ENCODE measurements around the gene DBNDD1. TPM values are rescaled to one million over a fixed set of nuclear protein-coding genes. Genes with fewer than 3 reads are reported as not detected.
"Not testable (repeated sequence)": the region's sequence is repeated elsewhere in the genome, so short reads cannot be mapped to it uniquely, and the experiment has no call there.

DBNDD1 gene
- total RNA-seq, 4 donors from 2014 or later = 2.1 to 14.3 (median 5.1) TPM

DNA sequence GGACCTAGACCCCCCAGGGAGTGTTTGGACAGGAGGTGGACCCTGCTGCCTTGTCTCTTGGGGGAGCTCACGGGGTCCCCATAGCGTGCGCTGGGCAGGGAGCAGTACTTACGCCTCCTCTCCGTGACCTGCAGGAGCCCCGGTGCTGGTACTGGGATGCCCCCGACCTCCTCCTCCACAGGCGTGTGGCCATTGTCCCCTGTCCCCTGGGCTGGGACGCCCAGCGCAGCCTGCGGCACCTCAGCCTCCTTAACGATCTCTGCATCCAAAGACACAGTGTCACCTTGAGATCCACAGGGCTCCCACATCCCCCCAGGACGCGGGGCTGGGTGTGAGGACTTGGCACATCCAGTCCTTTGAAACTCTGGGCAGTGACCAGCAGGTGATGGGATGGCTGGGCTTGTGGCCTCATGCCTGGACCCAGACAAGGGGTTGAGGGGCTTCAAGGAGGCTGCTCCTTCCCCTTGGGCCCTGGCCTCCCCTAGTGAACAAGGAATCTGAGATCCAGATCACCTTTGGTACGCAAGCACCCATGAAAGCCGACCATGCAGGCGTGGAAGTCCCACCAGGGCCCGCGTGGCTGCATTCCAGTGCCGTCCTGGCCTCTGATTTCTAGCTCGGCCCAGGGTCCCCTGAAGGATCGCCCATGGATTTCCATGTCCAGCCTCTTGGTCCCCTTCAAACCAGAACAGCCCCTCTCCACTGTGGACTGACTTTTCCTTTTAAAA lies 9.9 kb downstream of the DBNDD1 start:
- no peak overlapping the region for H3K4me3 ChIP-seq
- WGBS = 87% methylated on average over 18 of the region's 22 CpGs
- no peaks in the 10 kb centered on the region for H3K27me3 ChIP-seq
- no peak overlapping the region for H3K27ac ChIP-seq (replicated peaks in 1 of 4)
- H3K36me3 ChIP-seq = peaks cover 0 to 7% (median 2%) of the 10 kb centered on the region in 4 donors
- TF ChIP-seq EP300 (IDR thresholded peaks at IDR 0.05) (no peak), CTCF (IDR thresholded peaks at IDR 0.05) (no peak), POLR2A (IDR thresholded peaks at IDR 0.05; ENCODE audit: low read depth) (no peak), POLR2AphosphoS5 (IDR thresholded peaks at IDR 0.05) (no peak)
- no peaks in the 10 kb centered on the region for H3K4me1 ChIP-seq
- H3K9me3 ChIP-seq = no peaks in the 10 kb centered on the region
- intact Hi-C loops (cut with DNase I) = no loop called here
- no peak for DNase-seq (ENCODE audit: extremely low spot score)

DNA sequence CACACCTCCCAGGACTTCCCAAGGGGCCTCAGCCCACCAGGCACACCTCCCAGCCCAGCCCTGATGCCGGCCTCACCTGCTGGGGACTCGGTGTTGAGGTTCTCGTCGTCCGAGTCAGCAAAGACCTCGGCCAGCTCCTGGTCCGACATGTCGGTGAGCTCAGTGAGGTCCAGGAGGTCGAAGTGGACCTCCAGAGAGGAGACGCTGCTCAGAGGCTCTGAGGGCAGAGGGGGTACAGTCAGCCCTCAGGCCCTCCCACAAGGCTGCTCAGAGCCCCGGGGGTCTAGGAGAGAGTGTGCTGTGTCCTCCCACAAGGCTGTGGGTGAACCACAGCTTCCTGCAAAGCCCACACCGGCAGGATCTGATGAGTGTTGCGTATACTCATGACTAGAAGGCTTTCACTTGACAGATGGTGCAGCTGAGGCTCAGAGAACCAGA lies 10.5 kb downstream of the DBNDD1 start:
- H3K36me3 ChIP-seq = peaks cover 0 to 7% (median 2%) of the 10 kb centered on the region in 4 donors
- H3K4me3 ChIP-seq = no peak overlapping the region
- 52% methylated on average over 6 of the region's 13 CpGs for WGBS
- no peaks in the 10 kb centered on the region for H3K4me1 ChIP-seq
- H3K27me3 ChIP-seq = no peaks in the 10 kb centered on the region
- H3K27ac ChIP-seq (replicated peaks in 1 of 4) = no peak overlapping the region
- intact Hi-C loops (cut with DNase I) = no loop called here
- H3K9me3 ChIP-seq = no peaks in the 10 kb centered on the region
- no peak for DNase-seq (ENCODE audit: extremely low spot score)
- TF ChIP-seq POLR2AphosphoS5 (IDR thresholded peaks at IDR 0.05) (no peak), POLR2A (IDR thresholded peaks at IDR 0.05; ENCODE audit: low read depth) (no peak), CTCF (IDR thresholded peaks at IDR 0.05) (no peak), EP300 (IDR thresholded peaks at IDR 0.05) (no peak)

- 82% methylated on average over 10 of the region's 13 CpGs for WGBS
- H3K4me3 ChIP-seq; H3K9me3 ChIP-seq; H3K27me3 ChIP-seq; H3K27ac ChIP-seq (replicated peaks in 1 of 4); H3K36me3 ChIP-seq; intact Hi-C loops (cut with DNase I); DNase-seq (ENCODE audit: extremely low spot score); H3K4me1 ChIP-seq: not testable (repeated sequence)
Measured at GRCh38 chr16:90007635-90008234, 11.5 kb downstream of the DBNDD1 start.

- H3K4me1 ChIP-seq = no peaks in the 10 kb centered on the region
- H3K9me3 ChIP-seq = no peaks in the 10 kb centered on the region
- no peaks in the 10 kb centered on the region for H3K27me3 ChIP-seq
- TF ChIP-seq EP300 (IDR thresholded peaks at IDR 0.05) (no peak), CTCF (IDR thresholded peaks at IDR 0.05) (no peak), POLR2A (IDR thresholded peaks at IDR 0.05; ENCODE audit: low read depth) (no peak), POLR2AphosphoS5 (IDR thresholded peaks at IDR 0.05) (no peak)
- H3K4me3 ChIP-seq = no peak overlapping the region
- no peak overlapping the region for H3K27ac ChIP-seq (replicated peaks in 1 of 4)
- intact Hi-C loops (cut with DNase I) = no loop called here
- peaks cover 0 to 9% (median 3%) of the 10 kb centered on the region in 4 donors for H3K36me3 ChIP-seq
- WGBS = 92% methylated on average over 4 of the region's 7 CpGs
- no peak for DNase-seq (ENCODE audit: extremely low spot score)
Measured at GRCh38 chr16:90007015-90007414, 12.2 kb downstream of the DBNDD1 start.

DNA sequence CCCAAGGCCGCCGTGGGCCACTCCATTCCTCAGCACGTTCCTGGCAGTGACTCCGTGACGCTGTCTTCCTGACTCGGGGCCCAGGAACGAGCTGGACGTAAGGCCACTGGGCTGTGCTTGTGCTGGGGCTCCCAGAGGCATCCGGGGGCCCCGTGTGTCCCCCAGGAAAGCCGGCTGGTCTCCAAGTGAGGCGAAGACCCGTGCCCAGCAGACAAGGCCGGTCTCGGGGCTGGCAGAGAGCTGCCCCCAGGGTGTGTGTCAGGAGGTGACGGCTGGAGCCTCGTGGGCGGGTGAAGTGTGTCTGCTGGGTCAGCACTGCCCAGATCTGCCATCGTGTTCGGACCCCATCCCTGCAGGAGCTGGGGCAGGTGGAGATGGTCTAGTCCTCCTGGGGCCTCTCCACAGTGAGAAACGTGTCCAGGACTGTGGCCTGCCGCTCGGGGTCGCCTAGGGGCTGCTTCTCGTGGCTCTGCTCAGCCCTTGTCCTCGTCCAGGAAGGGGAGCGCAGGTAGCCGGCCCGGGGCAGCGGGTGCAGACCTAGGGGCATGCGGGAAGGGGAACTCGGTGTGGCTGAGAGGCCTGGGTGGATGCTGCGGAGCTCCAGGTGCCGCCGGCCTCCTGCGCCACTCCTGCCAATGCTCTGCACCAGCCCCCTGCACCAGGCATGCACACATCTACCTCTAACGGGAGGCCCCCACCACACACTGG lies 13.1 kb downstream of the DBNDD1 start:
- 93% methylated on average over 20 of the region's 37 CpGs for WGBS
- H3K36me3 ChIP-seq = peaks cover 0 to 9% (median 3%) of the 10 kb centered on the region in 4 donors
- no peak overlapping the region for H3K4me3 ChIP-seq
- no peaks in the 10 kb centered on the region for H3K9me3 ChIP-seq
- no peak overlapping the region for H3K27ac ChIP-seq (replicated peaks in 1 of 4)
- H3K4me1 ChIP-seq = no peaks in the 10 kb centered on the region
- no peak for TF ChIP-seq POLR2A (IDR thresholded peaks at IDR 0.05; ENCODE audit: low read depth)
- no peak for TF ChIP-seq EP300 (IDR thresholded peaks at IDR 0.05)
- no peak for TF ChIP-seq POLR2AphosphoS5 (IDR thresholded peaks at IDR 0.05)
- no peak for TF ChIP-seq CTCF (IDR thresholded peaks at IDR 0.05)
- intact Hi-C loops (cut with DNase I) = no loop called here
- H3K27me3 ChIP-seq = no peaks in the 10 kb centered on the region
- DNase-seq (ENCODE audit: extremely low spot score) = no peak
